ENCODE data around the gene ZNF326. TPM values are rescaled to one million over a fixed set of nuclear protein-coding genes. Genes with fewer than 3 reads are reported as not detected.

The ZNF326 gene
- total and polyA plus RNA-seq, 2 of the 8 experiments (the other 6 are each of a cell fraction or from before 2014, with no cell fraction given): 12.2 to 30.6 TPM

- POLR2A ChIA-PET (ENCODE audit: partially characterized antibody): no interaction called here
- H3K9ac ChIP-seq (replicated peaks in 1 of 4; ENCODE audit: extremely low read depth in 1 of 4, low read depth in 3 of 4, low read length in 3 of 4): no peak overlapping the region
- WGBS, 2 experiments (ENCODE audit: extremely low coverage in 1 of 2, insufficient coverage in 1 of 2, insufficient read length in 1 of 2, insufficient replicate concordance in 2 of 2, low coverage in 1 of 2, low lambda C conversion rate in 2 of 2, missing lambda C conversion rate in 1 of 2): 93% methylated on average over 1 of the region's 1 CpG; no CpG with 5 or more reads in 1 of the 2 experiments
- TF ChIP-seq RBBP5 (IDR thresholded peaks at IDR 0.05; ENCODE audit: borderline replicate concordance, low read depth, low read length) (no peak), BACH1 (IDR thresholded peaks at IDR 0.05; ENCODE audit: low read length) (no peak), SRF (IDR thresholded peaks at IDR 0.05; ENCODE audit: low read depth, low read length) (no peak), RAD21 (IDR thresholded peaks at IDR 0.05 in 1 of 2, conservative IDR thresholded peaks at IDR 0.05 in 1 of 2; ENCODE audit: low read depth in 2 of 2, low read length in 2 of 2) (no peak), NRF1 (IDR thresholded peaks at IDR 0.05; ENCODE audit: low read depth, low read length) (no peak), BCL11A (IDR thresholded peaks at IDR 0.05; ENCODE audit: low read depth in 2 of 2, low read length in 2 of 2) (no peak), EGR1 (IDR thresholded peaks at IDR 0.05; ENCODE audit: borderline replicate concordance, low read depth, low read length) (no peak), TAF7 (optimal IDR thresholded peaks at IDR 0.05; ENCODE audit: borderline replicate concordance, low read depth, low read length) (no peak), POU5F1 (IDR thresholded peaks at IDR 0.05; ENCODE audit: low read depth, low read length) (no peak), CBX5 (IDR thresholded peaks at IDR 0.05; ENCODE audit: low read depth, low read length) (no peak), SUZ12 (IDR thresholded peaks at IDR 0.05; ENCODE audit: low read length) (no peak), POLR2A (IDR thresholded peaks at IDR 0.05; ENCODE audit: control extremely low read depth in 1 of 2, low read depth in 2 of 2, low read length in 2 of 2) (no peak), SP2 (IDR thresholded peaks at IDR 0.05; ENCODE audit: low read length) (no peak), FOSL1 (IDR thresholded peaks at IDR 0.05; ENCODE audit: insufficient read depth, low read depth, low read length) (no peak)
These were observed 28.8 kb downstream of the ZNF326 start for GRCh38 chr1:90023691-90024090.

More at GRCh38 chr1:90023691-90024090, 28.8 kb downstream of the ZNF326 start:
- Histone ChIP-seq H3K36me3 (ENCODE audit: control insufficient read depth in 2 of 4, insufficient read depth in 4 of 4, low read length in 3 of 4) (peaks cover 10 to 90% (median 43%) of the 10 kb centered on the region in 4 experiments), H2BK120ac (replicated peaks; ENCODE audit: low read depth, low read length) (no peak overlapping the region), H3K4me3 (ENCODE audit: extremely low read depth in 1 of 4, insufficient read depth in 2 of 4, low read depth in 3 of 4, low read length in 4 of 4) (no peak overlapping the region), H3K9me3 (ENCODE audit: insufficient read depth in 2 of 2, low read depth in 1 of 2, low read length in 1 of 2) (no peaks in the 10 kb centered on the region), H3K79me2 (ENCODE audit: control insufficient read depth in 1 of 2, insufficient read depth in 2 of 2, low read length in 2 of 2) (no peaks in the 10 kb centered on the region), H3K79me1 (ENCODE audit: low read depth, low read length) (peaks cover 2% of the 10 kb centered on the region; the same call in 1 of the 2 replicates), H2BK15ac (ENCODE audit: low read length) (no peak overlapping the region), H2AFZ (ENCODE audit: low read length) (no peak overlapping the region), H3K23me2 (ENCODE audit: low read depth, low read length) (no peaks in the 10 kb centered on the region; the same call in 1 of the 2 replicates), H3K14ac (ENCODE audit: insufficient read length) (no peak overlapping the region), H4K5ac (ENCODE audit: insufficient read length, low read depth, low read length) (no peak overlapping the region), H4K20me1 (replicated peaks in 1 of 2; ENCODE audit: control insufficient read depth in 1 of 2, insufficient read depth in 2 of 2, low read length in 2 of 2) (no peaks in the 10 kb centered on the region), H3K27me3 (replicated peaks in 1 of 4; ENCODE audit: control insufficient read depth in 3 of 4, extremely low read depth in 1 of 4, insufficient read depth in 3 of 4, low read length in 3 of 4) (no peaks in the 10 kb centered on the region), H3K18ac (ENCODE audit: extremely low read depth, low read length) (no peak overlapping the region), H2BK12ac (ENCODE audit: low read depth, low read length) (no peak overlapping the region), H4K91ac (replicated peaks; ENCODE audit: insufficient read length, low read length) (no peak overlapping the region), H3K56ac (replicated peaks; ENCODE audit: insufficient read length, low read depth, low read length) (no peak overlapping the region), H3K4me2 (ENCODE audit: insufficient read depth in 1 of 2, low read depth in 2 of 2, low read length in 2 of 2) (no peak overlapping the region), H3K4ac (replicated peaks; ENCODE audit: insufficient read length, low read depth, low read length) (no peak overlapping the region), H3K27ac (ENCODE audit: low read depth, low read length) (no peak overlapping the region), H4K8ac (ENCODE audit: extremely low read depth, insufficient read depth, low read length) (no peak overlapping the region), H3K23ac (ENCODE audit: insufficient read length) (no peak overlapping the region), H2BK20ac (ENCODE audit: low read length) (no peak overlapping the region), H3K4me1 (replicated peaks in 1 of 4; ENCODE audit: control insufficient read depth in 3 of 4, insufficient read depth in 4 of 4, low read length in 3 of 4) (no peaks in the 10 kb centered on the region), H2AK5ac (ENCODE audit: low read depth, low read length) (no peak overlapping the region), H2BK5ac (ENCODE audit: low read depth, low read length) (no peak overlapping the region)
- CTCF ChIA-PET (ENCODE audit: partially characterized antibody): interaction anchor here (0.6 to 3.5 kb wide), 2 partner anchors 22 to 77 kb away, joined by 3 to 11 read pairs; no protein-coding TSS in a partner anchor
- no peak for DNase-seq (ENCODE audit: low read depth in 1 of 2, low spot score in 2 of 2)
- FAIRE-seq: no peak

Data from H1 (cell line).